ENCODE measurements around the gene DLGAP3. TPM values are rescaled to one million over a fixed set of nuclear protein-coding genes. Genes with fewer than 3 reads are reported as not detected.
A peak's percentile ranks its signal among the peaks of the same experiment; 100 is the strongest.

DLGAP3 gene
- total RNA-seq, 1 donor from 2014 or later, result not detected

DNA sequence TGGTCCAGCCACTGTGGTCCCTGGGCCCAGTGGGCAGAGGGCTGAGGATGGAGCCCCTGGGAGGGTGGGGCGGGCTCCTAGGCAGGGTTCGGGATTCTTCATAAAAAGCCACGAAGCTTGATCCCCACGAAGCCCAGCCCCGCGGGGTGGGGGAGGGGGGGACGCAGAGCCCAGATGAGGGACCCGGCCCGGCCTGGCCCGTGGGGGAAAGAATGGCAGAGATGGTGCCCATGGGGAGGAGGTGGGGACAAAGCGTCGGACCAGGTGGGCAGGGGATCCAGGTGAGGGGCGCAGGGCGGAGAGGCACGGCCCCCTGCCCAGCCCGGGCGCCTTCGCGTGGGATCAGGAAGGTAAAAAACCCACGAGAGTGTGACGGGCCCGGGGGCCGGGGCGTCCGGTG is 63.9 kb downstream of the DLGAP3 start:
- Histone ChIP-seq H3K27ac (ENCODE audit: low read depth, low read length) (no peak overlapping the region), H3K9ac (ENCODE audit: low read depth in 1 of 3, low read length in 3 of 3) (peak overlapping the region; percentile 70 to 84 (median 79)), H3K9me3 (ENCODE audit: control insufficient read depth in 3 of 3, low read length in 3 of 3) (no peaks in the 10 kb centered on the region), H3K27me3 (ENCODE audit: control insufficient read depth in 3 of 3, insufficient read depth in 3 of 3, low read length in 3 of 3) (peaks cover 0 to 12% (median 7%) of the 10 kb centered on the region in 3 donors), H3K4me3 (ENCODE audit: low read length in 3 of 3) (peak overlapping the region; percentile 71 to 86 (median 79)), H3K4me1 (ENCODE audit: control insufficient read depth in 3 of 3, insufficient read depth in 3 of 3, low read length in 3 of 3) (peaks cover 4 to 20% (median 12%) of the 10 kb centered on the region in 3 donors), H3K36me3 (ENCODE audit: control insufficient read depth in 3 of 3, insufficient read depth in 3 of 3, low read length in 3 of 3) (no peaks in the 10 kb centered on the region)

DNA sequence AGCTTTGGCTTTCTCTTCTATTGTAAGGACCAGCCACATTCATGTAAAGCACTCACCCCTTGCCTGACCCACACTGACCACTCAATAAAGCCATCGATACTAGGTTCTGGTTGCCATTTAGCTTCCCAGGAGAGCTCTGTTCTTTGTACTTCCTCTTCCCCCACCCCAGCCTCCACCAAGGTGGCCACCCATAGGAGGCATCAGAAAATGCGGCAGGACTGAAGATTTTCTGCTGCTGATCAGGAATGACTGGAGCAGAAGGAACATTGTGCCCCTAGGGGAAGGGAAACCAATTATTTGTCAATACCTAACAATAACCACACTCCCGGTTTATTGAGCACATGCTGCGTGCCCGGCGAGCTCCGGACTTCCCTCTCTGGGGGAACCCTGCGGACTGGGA is 64.7 kb downstream of the DLGAP3 start:
- Histone ChIP-seq H3K36me3 (ENCODE audit: control insufficient read depth in 3 of 3, insufficient read depth in 3 of 3, low read length in 3 of 3) (no peaks in the 10 kb centered on the region), H3K4me1 (ENCODE audit: control insufficient read depth in 3 of 3, insufficient read depth in 3 of 3, low read length in 3 of 3) (peaks cover 10 to 20% (median 13%) of the 10 kb centered on the region in 3 donors), H3K27me3 (ENCODE audit: control insufficient read depth in 3 of 3, insufficient read depth in 3 of 3, low read length in 3 of 3) (peaks cover 0 to 12% (median 7%) of the 10 kb centered on the region in 3 donors), H3K9me3 (ENCODE audit: control insufficient read depth in 3 of 3, low read length in 3 of 3) (no peaks in the 10 kb centered on the region), H3K4me3 (ENCODE audit: low read length in 3 of 3) (no peak overlapping the region), H3K9ac (ENCODE audit: low read depth in 1 of 3, low read length in 3 of 3) (no peak overlapping the region), H3K27ac (ENCODE audit: low read depth, low read length) (no peak overlapping the region)

DNA sequence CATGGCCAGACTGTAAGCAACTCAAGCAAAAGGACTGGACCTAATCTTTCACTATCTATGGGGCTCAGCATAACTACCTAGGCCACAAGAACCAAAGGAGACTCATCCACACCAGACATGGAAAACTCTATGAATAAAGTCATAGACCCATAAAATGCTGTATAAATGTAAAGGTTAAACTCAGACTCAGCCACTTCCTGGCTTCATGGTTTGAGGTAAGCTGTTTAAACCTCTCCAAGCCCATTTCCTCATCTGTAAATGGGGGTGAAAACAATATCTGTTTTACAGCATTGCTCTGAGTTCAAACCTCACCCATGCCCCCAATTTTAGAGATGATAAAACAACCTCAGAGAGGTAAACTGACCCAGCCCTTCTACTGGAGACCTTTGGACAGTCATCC is 65.9 kb downstream of the DLGAP3 start:
- Histone ChIP-seq H3K36me3 (ENCODE audit: control insufficient read depth in 3 of 3, insufficient read depth in 3 of 3, low read length in 3 of 3) (no peaks in the 10 kb centered on the region), H3K27ac (ENCODE audit: low read depth, low read length) (no peak overlapping the region), H3K27me3 (ENCODE audit: control insufficient read depth in 3 of 3, insufficient read depth in 3 of 3, low read length in 3 of 3) (peaks cover 0 to 12% (median 7%) of the 10 kb centered on the region in 3 donors), H3K9ac (ENCODE audit: low read depth in 1 of 3, low read length in 3 of 3) (no peak overlapping the region), H3K4me3 (ENCODE audit: low read length in 3 of 3) (no peak overlapping the region), H3K9me3 (ENCODE audit: control insufficient read depth in 3 of 3, low read length in 3 of 3) (no peaks in the 10 kb centered on the region), H3K4me1 (ENCODE audit: control insufficient read depth in 3 of 3, insufficient read depth in 3 of 3, low read length in 3 of 3) (peaks cover 19 to 29% (median 19%) of the 10 kb centered on the region in 3 donors)

DNA sequence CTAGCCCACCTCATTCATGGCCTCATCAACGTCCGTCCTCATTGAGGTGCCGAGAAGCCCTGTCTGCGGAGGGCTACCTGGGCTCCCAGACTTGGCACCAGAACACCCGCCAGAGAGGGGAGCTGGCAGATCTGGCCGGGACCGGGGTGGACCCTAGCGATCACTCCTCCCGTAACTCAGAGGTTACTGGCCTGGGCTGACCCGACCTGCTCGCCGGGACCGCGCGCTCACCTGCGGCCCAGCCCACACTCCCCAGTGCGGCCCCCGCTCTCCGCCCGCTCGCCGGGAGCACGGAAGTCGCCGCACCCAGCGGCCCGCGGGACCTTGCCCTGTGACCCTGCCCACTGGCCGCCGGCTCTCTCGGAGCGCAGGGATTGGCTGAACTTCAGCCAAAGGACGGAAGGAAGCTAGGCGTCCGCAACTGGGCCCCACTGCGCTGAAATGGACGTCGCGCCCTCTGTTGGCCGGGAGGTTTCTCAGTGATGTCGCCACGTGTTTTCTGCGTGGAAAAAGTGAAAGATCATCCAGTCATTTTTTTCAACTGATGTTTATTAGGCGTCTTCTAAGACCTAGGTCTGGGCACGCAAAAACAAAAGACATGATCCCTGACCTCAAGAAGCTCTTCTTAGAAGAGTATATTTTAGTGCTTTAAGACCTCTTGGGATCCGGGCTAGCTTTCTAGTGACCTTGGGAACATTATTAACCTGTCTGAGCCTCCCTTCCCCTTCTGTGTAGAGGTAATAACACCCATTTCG is 69.8 kb downstream of the DLGAP3 start, which contains the start of gene SMIM12:
TSS of gene SMIM12 (minus strand) at position 304 of the 755 bp plus-strand sequence. CDS start 3,772 bp downstream, outside the sequence.
- H3K27me3 ChIP-seq (ENCODE audit: control insufficient read depth in 3 of 3, insufficient read depth in 3 of 3, low read length in 3 of 3), result no peaks in the 10 kb centered on the region
- peak within 1 kb of the TSS; percentile 98 to 100 (median 98) for H3K9ac ChIP-seq (ENCODE audit: low read depth in 1 of 3, low read length in 3 of 3)
- peaks cover 19 to 28% (median 20%) of the 10 kb centered on the region in 3 donors for H3K4me1 ChIP-seq (ENCODE audit: control insufficient read depth in 3 of 3, insufficient read depth in 3 of 3, low read length in 3 of 3)

DNA sequence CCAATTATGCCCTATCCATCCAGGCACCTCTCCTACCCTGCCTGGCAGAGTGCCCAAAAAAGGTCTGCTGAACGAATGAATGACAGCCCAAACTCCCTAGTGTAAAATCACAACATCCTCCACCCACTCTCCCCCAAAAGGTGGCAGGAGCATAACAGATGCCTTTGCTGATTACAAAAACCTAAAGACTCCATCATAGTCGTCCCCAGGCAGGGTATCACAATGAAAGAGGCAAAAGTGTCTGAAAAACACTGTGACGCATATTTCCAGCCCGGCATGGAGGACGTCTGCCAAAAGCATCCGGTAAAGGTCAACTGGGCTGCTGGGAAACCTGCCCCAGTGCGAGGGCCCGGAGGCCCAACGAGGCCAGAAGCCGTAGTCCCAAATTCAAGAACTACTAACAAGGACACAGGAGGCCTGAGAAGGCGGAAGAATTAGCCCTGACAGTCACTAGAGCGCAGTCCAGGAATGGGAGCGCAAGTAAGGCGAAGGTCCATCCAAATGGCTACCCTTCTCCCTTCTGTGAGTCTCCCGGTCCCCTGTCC is 70.5 kb downstream of the DLGAP3 start:
- peaks cover 13 to 18% (median 13%) of the 10 kb centered on the region in 3 donors for H3K36me3 ChIP-seq (ENCODE audit: control insufficient read depth in 3 of 3, insufficient read depth in 3 of 3, low read length in 3 of 3)
- H3K9ac ChIP-seq (ENCODE audit: low read depth in 1 of 3, low read length in 3 of 3), result peak overlapping the region; percentile 98 to 100 (median 98)
- peaks cover 19 to 28% (median 20%) of the 10 kb centered on the region in 3 donors for H3K4me1 ChIP-seq (ENCODE audit: control insufficient read depth in 3 of 3, insufficient read depth in 3 of 3, low read length in 3 of 3)
- H3K9me3 ChIP-seq (ENCODE audit: control insufficient read depth in 3 of 3, low read length in 3 of 3), result no peaks in the 10 kb centered on the region
- H3K27ac ChIP-seq (ENCODE audit: low read depth, low read length), result peak overlapping the region; percentile 90
- peak overlapping the region; percentile 98 to 100 (median 100) for H3K4me3 ChIP-seq (ENCODE audit: low read length in 3 of 3)
- H3K27me3 ChIP-seq (ENCODE audit: control insufficient read depth in 3 of 3, insufficient read depth in 3 of 3, low read length in 3 of 3), result no peaks in the 10 kb centered on the region

More for the DNA sequence above, 69.8 kb downstream of the DLGAP3 start, which contains the start of gene SMIM12:
- peak within 1 kb of the TSS; percentile 98 to 100 (median 100) for H3K4me3 ChIP-seq (ENCODE audit: low read length in 3 of 3)
- H3K36me3 ChIP-seq (ENCODE audit: control insufficient read depth in 3 of 3, insufficient read depth in 3 of 3, low read length in 3 of 3), result peaks cover 12 to 13% (median 12%) of the 10 kb centered on the region in 3 donors
- no peaks in the 10 kb centered on the region for H3K9me3 ChIP-seq (ENCODE audit: control insufficient read depth in 3 of 3, low read length in 3 of 3)
- H3K27ac ChIP-seq (ENCODE audit: low read depth, low read length), result peak within 1 kb of the TSS; percentile 90

DNA sequence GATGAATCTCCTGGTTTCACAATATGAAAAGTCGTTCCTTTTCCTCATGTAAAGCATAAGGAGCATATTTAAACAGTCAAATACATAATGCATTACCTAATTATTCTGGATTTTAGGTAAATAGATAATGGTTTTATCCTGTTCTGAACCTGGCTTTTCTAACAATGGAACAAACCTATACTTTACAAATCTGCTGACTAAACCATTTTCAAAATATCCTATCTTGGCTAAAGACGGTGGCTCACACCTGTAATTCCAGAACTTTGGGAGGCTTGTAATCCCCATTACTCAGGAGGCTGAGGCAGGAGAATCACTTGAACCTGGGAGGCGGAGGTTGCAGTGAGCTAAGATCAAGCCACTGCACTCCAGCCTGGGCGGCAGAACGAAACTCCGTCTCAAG is 72.8 kb downstream of the DLGAP3 start:
- H3K9me3 ChIP-seq (ENCODE audit: control insufficient read depth in 3 of 3, low read length in 3 of 3), result no peaks in the 10 kb centered on the region
- H3K9ac ChIP-seq (ENCODE audit: low read depth in 1 of 3, low read length in 3 of 3), result no peak overlapping the region
- H3K4me1 ChIP-seq (ENCODE audit: control insufficient read depth in 3 of 3, insufficient read depth in 3 of 3, low read length in 3 of 3), result peaks cover 24 to 31% (median 24%) of the 10 kb centered on the region in 3 donors
- H3K27ac ChIP-seq (ENCODE audit: low read depth, low read length), result no peak overlapping the region
- H3K36me3 ChIP-seq (ENCODE audit: control insufficient read depth in 3 of 3, insufficient read depth in 3 of 3, low read length in 3 of 3), result peaks cover 13 to 22% (median 18%) of the 10 kb centered on the region in 3 donors
- H3K27me3 ChIP-seq (ENCODE audit: control insufficient read depth in 3 of 3, insufficient read depth in 3 of 3, low read length in 3 of 3), result no peaks in the 10 kb centered on the region
- H3K4me3 ChIP-seq (ENCODE audit: low read length in 3 of 3), result no peak overlapping the region

DNA sequence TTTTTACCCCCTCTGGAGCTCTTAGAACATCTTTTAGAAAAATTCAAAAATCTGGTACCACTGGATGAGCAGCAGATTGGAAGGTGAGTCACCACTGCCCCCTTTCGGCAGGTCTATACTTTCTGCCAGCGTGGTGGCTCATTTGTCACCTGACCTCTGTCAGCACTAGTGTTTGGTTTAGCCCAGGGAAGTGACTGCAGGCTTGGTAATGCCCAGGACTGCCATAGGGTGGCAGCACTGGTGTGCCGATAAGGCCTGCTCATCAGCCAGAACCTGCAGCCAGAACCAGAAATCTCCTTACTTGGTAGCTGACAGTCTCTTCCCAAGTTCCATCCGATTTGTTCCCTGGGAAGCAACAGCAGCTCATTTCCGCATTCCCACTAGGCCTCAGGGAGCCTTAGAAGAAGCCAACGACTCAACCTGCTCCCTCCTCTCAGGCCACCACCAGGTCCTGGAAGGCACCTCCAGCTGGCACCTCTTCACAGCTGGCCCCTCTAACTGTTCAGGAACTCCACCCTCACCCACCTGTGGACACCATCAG is 76.7 kb downstream of the DLGAP3 start:
- H3K9me3 ChIP-seq (ENCODE audit: control insufficient read depth in 3 of 3, low read length in 3 of 3), result no peaks in the 10 kb centered on the region
- H3K27me3 ChIP-seq (ENCODE audit: control insufficient read depth in 3 of 3, insufficient read depth in 3 of 3, low read length in 3 of 3), result no peaks in the 10 kb centered on the region
- peaks cover 14 to 19% (median 15%) of the 10 kb centered on the region in 3 donors for H3K4me1 ChIP-seq (ENCODE audit: control insufficient read depth in 3 of 3, insufficient read depth in 3 of 3, low read length in 3 of 3)
- H3K4me3 ChIP-seq (ENCODE audit: low read length in 3 of 3), result no peak overlapping the region
- H3K9ac ChIP-seq (ENCODE audit: low read depth in 1 of 3, low read length in 3 of 3), result no peak overlapping the region
- peak overlapping the region; percentile 26 for H3K27ac ChIP-seq (ENCODE audit: low read depth, low read length)
- H3K36me3 ChIP-seq (ENCODE audit: control insufficient read depth in 3 of 3, insufficient read depth in 3 of 3, low read length in 3 of 3), result peaks cover 13 to 27% (median 18%) of the 10 kb centered on the region in 3 donors

DNA sequence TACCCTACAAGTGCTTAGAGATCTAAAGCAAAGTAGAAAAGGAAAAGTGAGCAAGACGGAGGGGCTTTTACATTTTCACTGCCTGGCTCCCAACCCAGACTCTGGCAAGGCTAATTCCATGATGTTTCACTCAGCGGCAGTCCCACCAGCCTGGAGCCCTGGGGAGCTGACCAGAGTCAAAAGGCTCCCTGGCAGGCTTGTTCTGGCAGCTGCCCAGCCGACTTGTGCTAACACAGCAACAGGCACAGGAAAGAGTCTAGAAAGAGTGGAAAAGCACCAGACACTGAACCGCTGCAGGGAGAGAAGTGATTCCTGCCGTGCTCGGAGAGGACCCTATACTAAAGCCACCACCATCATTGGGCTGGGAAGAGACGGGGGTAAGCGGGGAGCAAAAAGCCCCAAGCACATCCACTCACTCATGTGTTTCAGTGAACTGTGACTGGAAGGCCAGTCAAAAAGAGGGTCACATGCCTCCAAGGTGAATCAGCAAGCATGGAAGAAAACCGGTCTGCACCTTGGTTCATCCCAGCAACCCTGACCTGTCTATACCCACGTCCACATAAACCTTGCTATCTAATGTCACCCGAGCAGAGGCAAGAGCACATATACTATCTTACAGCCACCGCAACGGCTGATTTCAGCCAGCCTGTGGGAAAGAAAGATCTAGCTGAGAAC is 77.9 kb downstream of the DLGAP3 start:
- peak overlapping the region in 2 of 3 donors; percentile 21 to 26 for H3K9ac ChIP-seq (ENCODE audit: low read depth in 1 of 3, low read length in 3 of 3)
- peak overlapping the region in 1 of 3 donors; percentile 24 for H3K4me3 ChIP-seq (ENCODE audit: low read length in 3 of 3)
- H3K27me3 ChIP-seq (ENCODE audit: control insufficient read depth in 3 of 3, insufficient read depth in 3 of 3, low read length in 3 of 3), result no peaks in the 10 kb centered on the region
- H3K36me3 ChIP-seq (ENCODE audit: control insufficient read depth in 3 of 3, insufficient read depth in 3 of 3, low read length in 3 of 3), result peaks cover 13 to 27% (median 18%) of the 10 kb centered on the region in 3 donors
- H3K9me3 ChIP-seq (ENCODE audit: control insufficient read depth in 3 of 3, low read length in 3 of 3), result no peaks in the 10 kb centered on the region
- peaks cover 11 to 18% (median 15%) of the 10 kb centered on the region in 3 donors for H3K4me1 ChIP-seq (ENCODE audit: control insufficient read depth in 3 of 3, insufficient read depth in 3 of 3, low read length in 3 of 3)
- H3K27ac ChIP-seq (ENCODE audit: low read depth, low read length), result peak overlapping the region; percentile 31

DNA sequence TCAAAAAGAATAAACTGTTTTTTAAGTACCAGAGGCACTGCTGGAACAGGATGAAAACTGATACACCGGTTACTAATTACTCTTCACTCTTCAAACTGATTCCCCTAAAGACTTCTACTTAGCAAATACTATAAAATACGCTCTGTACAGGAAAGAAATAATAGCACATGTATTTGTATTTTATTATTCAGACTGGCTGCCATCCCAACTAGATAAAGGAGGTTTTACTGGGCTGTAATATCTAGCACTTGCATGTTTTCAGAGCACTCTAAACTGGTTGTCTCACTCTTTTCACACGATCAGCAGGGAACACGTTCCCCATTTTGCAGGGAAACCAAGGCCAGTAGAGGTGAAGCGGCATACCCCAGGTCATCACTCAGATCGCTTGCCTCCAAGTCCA is 79.1 kb downstream of the DLGAP3 start:
- no peak overlapping the region for H3K9ac ChIP-seq (ENCODE audit: low read depth in 1 of 3, low read length in 3 of 3)
- H3K27ac ChIP-seq (ENCODE audit: low read depth, low read length), result no peak overlapping the region
- H3K9me3 ChIP-seq (ENCODE audit: control insufficient read depth in 3 of 3, low read length in 3 of 3), result no peaks in the 10 kb centered on the region
- peaks cover 15 to 19% (median 17%) of the 10 kb centered on the region in 3 donors for H3K4me1 ChIP-seq (ENCODE audit: control insufficient read depth in 3 of 3, insufficient read depth in 3 of 3, low read length in 3 of 3)
- H3K4me3 ChIP-seq (ENCODE audit: low read length in 3 of 3), result no peak overlapping the region
- peaks cover 9 to 22% (median 14%) of the 10 kb centered on the region in 3 donors for H3K36me3 ChIP-seq (ENCODE audit: control insufficient read depth in 3 of 3, insufficient read depth in 3 of 3, low read length in 3 of 3)
- no peaks in the 10 kb centered on the region for H3K27me3 ChIP-seq (ENCODE audit: control insufficient read depth in 3 of 3, insufficient read depth in 3 of 3, low read length in 3 of 3)

Data from skeletal muscle tissue (tissue), 4 donors.